HL-60 (cell line): Measurements from ENCODE around the gene LRRC8A.
"Not testable (repeated sequence)": the region's sequence is repeated elsewhere in the genome, so short reads cannot be mapped to it uniquely, and the experiment has no call there.

Experiments used
- DNase-seq, 2 experiments: peaks; one replicate each; pipeline ENCODE4 v3.0.0-alpha.2; 2010 to 2020; ENCODE audit warnings: low read depth in 1 of 2, low spot score in 1 of 2
- H3K27ac ChIP-seq: fragments of 250-450 bp; sonication (Bioruptor Pico); replicated peaks from 2 replicates; pipeline ENCODE4 v1.5.1; 2020; ENCODE audit warnings: mild to moderate bottlenecking, moderate library complexity
- H3K27me3 ChIP-seq: fragments of 250-450 bp; sonication (Bioruptor Pico); 2 replicates; pipeline ENCODE4 v1.5.1; 2021; ENCODE audit warnings: mild to moderate bottlenecking, moderate library complexity; ENCODE audit not compliant: insufficient read depth, poor library complexity, severe bottlenecking
- H3K4me3 ChIP-seq: replicated peaks from 2 replicates; pipeline ENCODE4 v1.5.1; 2011; ENCODE audit warnings: mild to moderate bottlenecking, control low read depth, low read length; ENCODE audit not compliant: insufficient read depth
- CTCF ChIP-seq: IDR thresholded peaks from one replicate; pipeline ENCODE4 v1.5.1; 2011; ENCODE audit warnings: low read length, control low read depth, inconsistent platforms; ENCODE audit not compliant: insufficient read depth
- GABPA ChIP-seq: IDR thresholded peaks from 2 replicates; pipeline ENCODE4 v1.6.1; 2012; ENCODE audit warnings: low read depth
- POLR2AphosphoS5 ChIP-seq: IDR thresholded peaks from 2 replicates; pipeline ENCODE4 v1.6.1; 2012; ENCODE audit warnings: low read depth
- REST ChIP-seq: IDR thresholded peaks from 2 replicates; pipeline ENCODE4 v1.6.1; 2012; ENCODE audit warnings: low read depth; ENCODE audit not compliant: insufficient replicate concordance
- SPI1 ChIP-seq: IDR thresholded peaks from 2 replicates; pipeline ENCODE4 v1.6.1; 2012; ENCODE audit warnings: low read depth, mild to moderate bottlenecking, borderline replicate concordance

The LRRC8A gene

GRCh38 chr9:128870128-128870940, 11.6 kb upstream of the LRRC8A start:
- Histone ChIP-seq H3K27me3 (no peaks in the 10 kb centered on the region), H3K27ac (no peak overlapping the region), H3K4me3 (no peak overlapping the region)
- no peak for DNase-seq
- TF ChIP-seq POLR2AphosphoS5 = no peak
- TF ChIP-seq CTCF = no peak
- no peak for TF ChIP-seq REST
- TF ChIP-seq GABPA = no peak
- no peak for TF ChIP-seq SPI1

- not testable (repeated sequence) for H3K27ac ChIP-seq, H3K4me3 ChIP-seq, DNase-seq, H3K27me3 ChIP-seq
Measured at GRCh38 chr9:128870941-128871265, 11.0 kb upstream of the LRRC8A start.

GRCh38 chr9:128877852-128878251, 4.1 kb upstream of the LRRC8A start:
- TF ChIP-seq GABPA = no peak
- no peak for TF ChIP-seq REST
- no peak for TF ChIP-seq CTCF
- TF ChIP-seq POLR2AphosphoS5 = no peak
- TF ChIP-seq SPI1 = no peak
- DNase-seq = no peak
- Histone ChIP-seq H3K27ac (no peak overlapping the region), H3K27me3 (no peaks in the 10 kb centered on the region), H3K4me3 (no peak overlapping the region)

- no peak for DNase-seq
- peak overlapping the region; percentile 84 for H3K27ac ChIP-seq
- no peaks in the 10 kb centered on the region for H3K27me3 ChIP-seq
- H3K4me3 ChIP-seq = peak overlapping the region; percentile 94
- TF ChIP-seq SPI1 (no peak), POLR2AphosphoS5 (no peak), REST (no peak), GABPA (no peak), CTCF (no peak)
Measured at GRCh38 chr9:128882677-128883603, 1.0 kb downstream of the LRRC8A start.
